T-helper 22 cell (primary cell): ENCODE results near the gene ARHGEF12.

Experiments used
- DNase-seq: peaks from one replicate; pipeline ENCODE4 v3.0.0-alpha.2; 2020; ENCODE audit warnings: low read depth

ARHGEF12 gene

GRCh38 chr11:120430146-120430545 lies 93.9 kb downstream of the ARHGEF12 start:
- DNase-seq: no peak

GRCh38 chr11:120431633-120432032 lies 95.4 kb downstream of the ARHGEF12 start:
- DNase-seq: no peak

DNA sequence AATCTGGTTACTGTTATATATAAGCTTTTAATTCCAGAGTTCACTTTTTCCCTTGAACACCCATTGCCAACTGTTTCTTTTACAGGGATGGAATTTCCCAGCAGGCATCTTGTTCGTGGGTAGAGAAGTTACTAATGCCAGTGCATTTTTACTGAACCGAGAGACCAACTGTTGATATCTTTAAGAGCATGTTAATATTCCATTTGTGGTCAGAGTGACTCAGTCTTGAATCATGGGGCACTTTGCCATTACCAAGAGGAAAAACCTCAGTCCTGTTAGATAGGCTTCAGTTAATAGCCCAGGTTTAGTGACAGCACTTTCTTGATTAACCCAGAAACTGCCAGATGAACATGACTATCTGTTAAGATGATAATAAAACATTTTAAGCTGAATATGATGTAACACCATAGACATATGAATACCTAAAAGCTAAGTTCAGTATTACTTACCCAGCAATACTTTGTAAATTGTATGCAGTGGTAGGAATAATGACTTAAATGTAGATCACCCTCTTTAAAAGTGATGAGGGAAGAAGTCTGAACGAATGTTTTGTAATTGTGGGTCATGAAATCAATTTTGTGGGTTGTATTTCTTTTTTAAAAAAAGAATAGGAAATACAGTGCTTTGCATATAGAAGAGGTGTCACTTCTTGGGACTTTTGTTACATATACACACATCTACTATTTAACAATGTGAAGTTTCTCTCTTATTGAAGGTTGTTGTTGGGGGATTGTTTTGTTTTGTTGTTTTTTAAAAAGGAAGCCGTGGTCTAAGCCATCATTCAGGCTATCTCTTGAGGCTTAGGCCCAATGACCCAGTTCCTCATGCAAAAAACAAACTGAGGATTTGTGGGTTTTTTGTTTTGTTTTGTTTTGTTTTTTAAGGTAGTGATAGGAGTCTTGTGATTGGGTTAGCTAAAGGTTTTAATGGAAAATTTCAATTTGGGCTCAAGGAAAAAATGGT lies 96.1 kb downstream of the ARHGEF12 start:
- DNase-seq: no peak

DNA sequence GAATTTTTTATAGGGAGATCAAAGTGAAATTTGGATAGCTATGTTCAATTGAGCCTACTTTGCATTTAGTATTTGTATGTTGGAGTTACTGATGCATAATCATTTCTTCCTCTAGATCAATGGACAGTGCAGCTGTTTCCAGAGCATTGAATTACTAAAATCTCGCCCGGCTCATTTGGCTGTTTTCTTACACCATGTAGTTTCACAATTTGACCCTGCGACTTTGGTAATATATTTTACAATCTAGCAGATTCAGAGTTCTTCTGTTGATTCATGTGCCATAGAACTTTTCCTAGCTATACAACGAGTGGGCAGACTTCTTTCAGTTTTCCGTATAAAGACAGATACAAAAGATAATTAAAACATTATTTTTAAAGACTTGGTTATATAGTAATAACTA lies 105.4 kb downstream of the ARHGEF12 start:
- DNase-seq: no peak

DNA sequence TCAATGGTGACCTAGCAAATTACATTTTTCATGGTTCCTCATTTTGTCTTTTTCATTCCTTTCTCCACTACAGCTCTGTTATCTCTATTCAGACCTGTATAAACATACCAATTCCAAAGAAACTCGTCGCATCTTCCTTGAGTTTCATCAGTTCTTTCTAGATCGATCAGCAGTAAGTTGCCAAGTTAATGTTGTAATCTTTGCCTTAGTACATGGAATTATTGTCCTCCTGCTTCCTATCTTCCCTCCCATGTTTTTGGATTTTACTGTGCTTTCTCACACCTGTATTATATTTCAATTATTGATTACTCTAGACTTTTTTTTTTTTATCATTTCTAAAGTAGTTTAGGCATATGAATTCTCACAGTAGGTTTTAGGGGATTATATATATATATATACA lies 105.8 kb downstream of the ARHGEF12 start:
- no peak for DNase-seq

DNA sequence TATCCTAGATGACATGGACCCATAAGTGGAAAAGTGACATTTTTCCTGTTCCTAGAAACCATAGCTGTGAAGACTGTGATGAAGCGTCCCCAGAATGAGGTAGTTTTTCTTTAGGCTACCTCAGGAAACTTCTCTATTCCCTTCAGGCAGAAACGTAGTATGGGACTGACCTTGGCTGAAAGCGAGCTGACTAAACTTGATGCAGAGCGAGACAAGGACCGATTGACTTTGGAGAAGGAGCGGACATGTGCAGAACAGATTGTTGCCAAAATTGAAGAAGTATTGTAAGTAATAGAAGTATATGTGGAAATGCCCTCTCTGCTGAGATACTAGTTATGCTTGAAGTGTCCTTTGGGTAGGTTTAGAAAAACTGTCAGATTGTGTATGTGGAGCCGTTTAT lies 110.6 kb downstream of the ARHGEF12 start:
- no peak for DNase-seq

DNA sequence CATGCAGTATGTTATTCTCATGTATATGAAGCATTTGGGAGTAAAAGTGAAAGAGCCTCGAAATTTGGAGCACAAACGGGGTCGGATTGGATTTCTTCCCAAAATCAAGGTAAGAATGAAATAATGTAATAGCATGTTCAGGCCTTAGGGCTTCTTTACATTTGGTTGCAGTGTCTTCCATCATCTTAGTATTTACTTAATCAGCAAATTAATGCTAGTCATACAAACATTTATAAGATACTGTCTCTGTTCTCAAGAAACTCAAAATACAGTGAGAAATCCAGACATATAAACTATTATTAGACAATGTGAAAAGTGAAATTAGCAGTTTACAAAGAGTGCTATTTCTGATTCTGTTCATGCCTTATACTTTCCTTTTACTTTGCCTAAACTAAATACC lies 112.0 kb downstream of the ARHGEF12 start:
- DNase-seq: no peak

- no peak for DNase-seq
Observed at GRCh38 chr11:120455487-120455886, 119.3 kb downstream of the ARHGEF12 start.

DNA sequence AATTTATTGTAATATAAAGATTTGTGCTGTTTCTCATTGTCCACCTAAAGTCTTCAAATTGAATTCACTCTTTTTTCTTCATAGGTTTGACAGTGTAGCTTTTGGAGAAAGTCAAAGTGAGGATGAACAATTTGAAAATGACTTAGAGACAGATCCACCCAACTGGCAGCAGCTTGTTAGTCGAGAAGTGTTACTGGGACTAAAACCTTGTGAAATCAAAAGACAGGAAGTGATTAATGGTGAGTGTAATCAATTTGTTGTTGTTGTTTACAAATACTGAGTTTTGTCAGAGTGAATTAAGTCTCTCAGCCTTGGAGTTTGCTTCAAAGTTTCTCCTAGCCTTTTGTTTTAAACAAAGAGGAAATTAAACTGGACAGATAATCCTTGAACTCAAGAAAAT lies 121.8 kb downstream of the ARHGEF12 start:
- DNase-seq: no peak

- DNase-seq: no peak
Observed at GRCh38 chr11:120462825-120463224, 126.6 kb downstream of the ARHGEF12 start.

DNA sequence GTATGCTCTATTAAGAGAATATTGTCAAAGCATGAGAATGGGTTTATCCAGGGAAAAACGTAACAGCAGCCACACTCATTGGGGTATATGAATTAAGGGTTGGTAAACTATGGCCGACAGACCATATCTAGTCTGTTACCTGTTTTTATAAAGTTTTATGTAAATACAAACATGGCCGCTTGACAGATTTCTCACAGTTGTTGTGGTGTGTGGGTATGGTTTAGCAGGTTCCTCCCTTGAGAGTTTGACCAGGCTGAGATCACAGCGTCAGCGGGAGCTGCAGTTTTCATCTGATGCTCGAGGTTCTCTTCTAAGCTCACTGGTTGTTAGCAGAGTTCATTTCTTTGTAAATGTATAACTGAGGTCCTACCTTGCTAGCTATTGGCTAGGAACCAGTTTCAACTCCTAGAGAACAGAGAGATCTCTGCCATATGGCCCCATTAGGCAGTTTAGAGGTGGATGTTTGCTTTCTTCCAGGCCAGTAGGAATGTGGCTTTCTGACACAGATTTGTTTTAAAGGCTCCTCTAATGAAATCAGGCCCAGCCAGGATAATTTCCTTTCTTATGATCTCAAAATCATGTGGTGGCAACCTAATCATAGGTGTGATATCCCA lies 129.8 kb downstream of the ARHGEF12 start:
- DNase-seq: no peak

DNA sequence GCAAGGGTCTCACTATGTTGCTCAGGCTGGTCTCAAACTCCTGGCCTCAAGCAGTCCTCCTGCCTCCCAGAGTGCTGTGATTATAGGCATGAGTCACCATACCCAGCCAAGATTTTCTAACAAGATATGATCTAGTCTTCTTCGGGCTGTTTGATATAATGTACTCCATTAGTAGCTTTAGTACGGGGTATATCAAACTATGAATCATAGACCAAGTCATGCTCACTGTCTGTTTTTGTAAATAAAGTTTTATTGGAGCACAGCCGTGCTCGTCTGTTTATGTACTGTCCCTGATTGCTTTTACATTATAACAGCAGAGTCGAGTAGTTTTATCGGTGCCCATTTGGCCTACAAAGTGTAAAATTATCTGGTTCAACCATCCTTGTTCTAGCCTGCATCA lies 131.4 kb downstream of the ARHGEF12 start:
- DNase-seq: no peak

DNA sequence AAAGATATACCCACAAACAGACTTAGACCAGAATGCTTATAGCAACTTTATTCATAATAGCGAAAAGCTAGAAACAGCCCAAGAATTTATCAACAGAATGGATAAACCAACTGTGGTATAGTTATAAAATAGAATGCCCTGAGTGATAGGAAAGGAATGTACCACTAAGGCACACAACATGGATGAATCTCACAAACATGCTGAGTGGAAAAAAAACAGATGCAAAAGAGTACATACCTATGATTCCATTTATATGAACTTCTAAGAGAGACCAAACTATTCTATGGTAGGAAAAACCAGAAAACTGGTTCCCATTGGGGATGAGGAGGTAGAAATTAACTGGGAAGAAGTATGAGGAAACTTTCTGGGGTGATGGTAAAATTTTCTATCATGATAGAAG lies 134.9 kb downstream of the ARHGEF12 start:
- DNase-seq: no peak

DNA sequence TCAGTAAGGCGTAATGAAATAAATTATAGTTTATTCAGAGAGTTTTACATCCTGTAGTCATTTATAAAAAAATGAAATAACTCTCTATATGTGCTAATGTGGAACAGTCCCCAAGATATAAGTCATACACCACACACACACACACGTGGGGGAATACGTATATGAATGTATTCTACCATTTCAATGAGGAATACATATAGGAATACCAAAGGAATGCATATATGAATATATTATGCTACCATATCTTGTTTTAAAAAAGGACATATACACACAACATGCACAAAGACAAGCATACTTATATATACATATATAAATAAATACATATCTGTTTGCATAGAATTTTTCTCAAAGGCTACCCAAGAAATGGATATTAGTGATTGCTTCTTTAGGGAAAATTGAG lies 135.8 kb downstream of the ARHGEF12 start:
- DNase-seq: no peak

DNA sequence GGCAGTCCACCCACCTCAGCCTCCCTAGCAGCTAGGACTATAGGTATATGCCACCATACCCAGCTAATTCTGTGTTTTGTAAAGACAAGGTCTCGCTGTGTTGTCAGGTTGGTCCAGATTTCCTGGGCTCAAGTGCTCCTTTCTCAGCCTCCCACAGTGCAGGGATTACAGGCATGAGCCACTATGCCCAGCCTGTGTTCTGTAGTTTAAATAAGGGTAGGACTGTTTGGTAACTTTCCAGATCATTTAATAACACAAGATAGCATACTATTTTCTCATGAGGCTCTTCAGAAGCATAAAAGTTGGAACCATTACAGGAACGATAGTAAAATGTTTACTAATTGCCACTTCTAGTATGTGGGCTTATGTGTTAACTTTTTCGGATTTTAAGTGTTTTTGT lies 137.3 kb downstream of the ARHGEF12 start:
- no peak for DNase-seq

DNA sequence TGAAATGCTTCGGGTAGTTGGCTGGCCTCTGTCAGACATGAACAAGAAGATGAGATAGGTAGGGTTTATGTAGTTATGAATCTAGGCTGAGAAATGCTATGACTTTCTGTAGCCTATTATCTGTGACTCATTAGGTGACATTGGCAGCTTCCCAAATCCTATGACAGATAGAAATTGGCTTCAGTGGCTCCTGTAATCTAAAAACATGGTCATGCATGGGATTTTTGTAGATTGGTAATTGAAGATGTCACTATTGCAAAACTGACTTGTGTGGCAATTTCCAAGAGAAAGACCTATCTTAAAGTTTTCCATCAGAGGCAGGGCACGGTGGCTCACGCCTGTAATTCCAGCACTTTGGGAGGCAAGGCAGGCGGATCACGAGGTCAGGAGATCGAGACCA lies 145.9 kb downstream of the ARHGEF12 start:
- DNase-seq: no peak

DNA sequence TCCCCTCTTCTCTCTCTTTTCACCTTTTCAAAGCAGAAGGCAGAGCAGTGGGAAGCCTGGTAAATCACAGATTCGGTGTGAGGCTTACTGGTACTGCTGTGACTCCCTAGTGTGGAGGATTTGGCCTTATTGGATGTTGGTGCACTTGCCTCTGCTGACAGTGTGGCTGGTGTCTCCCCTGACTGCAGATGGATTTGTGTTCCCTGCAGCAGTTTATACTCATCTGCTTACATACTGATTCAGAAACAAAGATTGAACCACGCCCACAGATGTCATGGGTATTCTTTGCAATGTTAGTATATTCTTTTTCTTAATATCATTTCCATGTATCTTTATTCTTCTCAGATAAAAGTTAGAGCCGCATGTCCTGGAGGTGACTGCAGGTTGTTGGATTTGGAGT lies 148.5 kb downstream of the ARHGEF12 start:
- DNase-seq: no peak

DNA sequence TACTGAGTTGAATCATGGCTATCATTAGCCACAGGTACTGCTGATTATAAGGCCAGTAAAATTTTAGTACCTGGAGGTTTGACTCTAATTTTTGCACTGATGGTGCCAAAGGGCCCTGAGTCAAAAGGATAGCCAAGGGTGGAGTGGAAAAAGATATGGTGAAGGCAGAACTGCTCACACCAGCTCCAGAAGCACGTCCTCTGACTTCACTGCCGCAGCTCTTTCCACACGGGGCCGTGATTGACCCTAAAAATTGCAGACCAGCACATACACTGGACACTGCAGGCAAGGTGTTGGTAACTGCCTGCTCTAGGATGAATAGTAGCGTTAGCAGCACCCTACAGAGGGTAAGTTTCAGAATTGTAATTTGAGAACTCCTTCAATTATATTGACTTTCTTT lies 149.9 kb downstream of the ARHGEF12 start:
- DNase-seq: no peak

- DNase-seq: no peak
Observed at GRCh38 chr11:120489799-120490198, 153.6 kb downstream of the ARHGEF12 start.

- DNase-seq: no peak
Observed at GRCh38 chr11:120492486-120492885, 156.3 kb downstream of the ARHGEF12 start.

DNA sequence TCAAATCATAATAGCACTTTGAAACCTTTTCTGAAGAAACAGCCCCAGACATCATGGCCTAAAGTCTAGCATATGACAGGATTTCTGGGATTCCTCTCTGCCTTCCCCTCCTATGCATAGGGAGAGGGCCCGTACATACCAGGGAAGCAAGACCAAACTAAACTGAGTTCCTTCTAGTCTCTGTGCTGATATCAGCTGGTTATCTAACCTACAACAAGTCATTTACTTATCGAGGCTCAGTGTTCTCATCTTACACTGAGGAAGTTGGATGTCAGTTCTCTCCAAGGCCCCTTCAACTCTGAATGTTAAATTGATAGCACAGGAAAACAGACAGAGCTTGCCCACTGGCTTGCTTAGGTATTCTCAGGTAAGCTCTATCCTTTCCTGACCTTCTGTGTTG lies 158.4 kb downstream of the ARHGEF12 start:
- DNase-seq: no peak

GRCh38 chr11:120499088-120499487 lies 162.9 kb downstream of the ARHGEF12 start:
- DNase-seq: no peak

- no peak for DNase-seq
Observed at GRCh38 chr11:120499859-120500258, 163.6 kb downstream of the ARHGEF12 start.
